ENCODE data around the gene SEMA3E.

Gene SEMA3E

GRCh38 chr7:83486536-83486935 lies 162.4 kb downstream of the SEMA3E start:
- ChIA-PET CTCF (no interaction called here), POLR2A (no interaction called here)
- Histone ChIP-seq H3K36me3 (ENCODE audit: control insufficient read depth in 2 of 2, insufficient read depth in 1 of 2, low read length in 2 of 2) (no peaks in the 10 kb centered on the region), H3K4me3 (ENCODE audit: low read depth, low read length) (no peak overlapping the region), H3K27ac (ENCODE audit: extremely low read depth, low read depth, low read length) (no peak overlapping the region), H3K9me3 (ENCODE audit: control insufficient read depth, insufficient read depth, low read depth, low read length) (no peaks in the 10 kb centered on the region), H3K4me1 (ENCODE audit: control insufficient read depth, insufficient read depth, low read length) (no peaks in the 10 kb centered on the region)
- TF ChIP-seq ZNF266 (tag by site-specific recombination; IDR thresholded peaks at IDR 0.05; ENCODE audit: low read depth) (no peak), ZNF449 (tag by site-specific recombination; IDR thresholded peaks at IDR 0.05) (no peak), ZNF155 (tag by site-specific recombination; IDR thresholded peaks at IDR 0.05) (no peak), ZNF132 (tag by site-specific recombination; IDR thresholded peaks at IDR 0.05; ENCODE audit: borderline replicate concordance) (no peak), PRDM6 (tag by site-specific recombination; IDR thresholded peaks at IDR 0.05) (no peak), HOXD13 (CRISPR knock-in tag; IDR thresholded peaks at IDR 0.05; ENCODE audit: borderline replicate concordance) (no peak), FEZF1 (tag by site-specific recombination; IDR thresholded peaks at IDR 0.05) (no peak), OSR2 (tag by site-specific recombination; IDR thresholded peaks at IDR 0.05) (no peak), KLF10 (tag by site-specific recombination; IDR thresholded peaks at IDR 0.05) (no peak), MEIS1 (CRISPR knock-in tag; IDR thresholded peaks at IDR 0.05; ENCODE audit: borderline replicate concordance) (no peak)
- TF ChIP-seq, protein P1, sequence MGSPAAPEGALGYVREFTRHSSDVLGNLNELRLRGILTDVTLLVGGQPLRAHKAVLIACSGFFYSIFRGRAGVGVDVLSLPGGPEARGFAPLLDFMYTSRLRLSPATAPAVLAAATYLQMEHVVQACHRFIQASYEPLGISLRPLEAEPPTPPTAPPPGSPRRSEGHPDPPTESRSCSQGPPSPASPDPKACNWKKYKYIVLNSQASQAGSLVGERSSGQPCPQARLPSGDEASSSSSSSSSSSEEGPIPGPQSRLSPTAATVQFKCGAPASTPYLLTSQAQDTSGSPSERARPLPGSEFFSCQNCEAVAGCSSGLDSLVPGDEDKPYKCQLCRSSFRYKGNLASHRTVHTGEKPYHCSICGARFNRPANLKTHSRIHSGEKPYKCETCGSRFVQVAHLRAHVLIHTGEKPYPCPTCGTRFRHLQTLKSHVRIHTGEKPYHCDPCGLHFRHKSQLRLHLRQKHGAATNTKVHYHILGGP (tag by site-specific recombination; IDR thresholded peaks at IDR 0.05): no peak

DNA sequence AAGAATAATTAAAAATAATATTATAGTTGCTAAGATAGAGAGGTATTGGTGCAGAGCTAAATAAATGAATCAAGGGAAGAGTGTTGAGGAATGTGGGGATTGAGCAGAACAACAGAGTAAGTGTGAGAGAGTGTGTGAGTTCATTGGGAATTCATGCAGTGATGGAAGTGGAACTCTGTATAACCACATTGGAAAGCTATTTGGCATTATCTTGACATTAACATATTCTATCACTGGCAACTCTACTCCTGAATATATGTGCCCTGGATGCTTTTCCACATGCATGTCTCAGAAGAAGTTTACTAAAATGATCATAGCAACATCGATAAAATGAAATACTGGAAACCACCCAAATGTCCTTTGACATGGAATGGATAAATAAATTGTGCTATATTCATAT lies 164.1 kb downstream of the SEMA3E start:
- no peak overlapping the region for H3K4me3 ChIP-seq (ENCODE audit: low read depth, low read length)
- no peaks in the 10 kb centered on the region for H3K9me3 ChIP-seq (ENCODE audit: control insufficient read depth, insufficient read depth, low read depth, low read length)
- ChIA-PET CTCF (interaction anchor here (0.6 kb wide), 1 partner anchor 171 kb away, joined by 3 read pairs; no protein-coding TSS in a partner anchor), POLR2A (no interaction called here)
- no peak for TF ChIP-seq YY2 (tag by site-specific recombination; IDR thresholded peaks at IDR 0.05)
- no peak overlapping the region for H3K27ac ChIP-seq (ENCODE audit: extremely low read depth, low read depth, low read length)
- H3K36me3 ChIP-seq (ENCODE audit: control insufficient read depth in 2 of 2, insufficient read depth in 1 of 2, low read length in 2 of 2): no peaks in the 10 kb centered on the region
- no peaks in the 10 kb centered on the region for H3K4me1 ChIP-seq (ENCODE audit: control insufficient read depth, insufficient read depth, low read length)

GRCh38 chr7:83484266-83484665 lies 164.7 kb downstream of the SEMA3E start:
- ChIA-PET CTCF (no interaction called here), POLR2A (no interaction called here)
- Histone ChIP-seq H3K4me3 (ENCODE audit: low read depth, low read length) (no peak overlapping the region), H3K36me3 (ENCODE audit: control insufficient read depth in 2 of 2, insufficient read depth in 1 of 2, low read length in 2 of 2) (no peaks in the 10 kb centered on the region), H3K9me3 (ENCODE audit: control insufficient read depth, insufficient read depth, low read depth, low read length) (no peaks in the 10 kb centered on the region), H3K4me1 (ENCODE audit: control insufficient read depth, insufficient read depth, low read length) (no peaks in the 10 kb centered on the region), H3K27ac (ENCODE audit: extremely low read depth, low read depth, low read length) (no peak overlapping the region)
- TF ChIP-seq ZNF561 (tag by site-specific recombination; IDR thresholded peaks at IDR 0.05; ENCODE audit: borderline replicate concordance) (no peak), ZNF624 (tag by site-specific recombination; IDR thresholded peaks at IDR 0.05) (no peak), ZFP69B (tag by site-specific recombination; IDR thresholded peaks at IDR 0.05) (no peak), GLIS2 (tag by site-specific recombination; IDR thresholded peaks at IDR 0.05) (no peak), ZBTB10 (tag by site-specific recombination; IDR thresholded peaks at IDR 0.05) (no peak), ZNF48 (tag by site-specific recombination; IDR thresholded peaks at IDR 0.05) (no peak), ZNF426 (tag by site-specific recombination; IDR thresholded peaks at IDR 0.05) (no peak), PBX3 (CRISPR knock-in tag; IDR thresholded peaks at IDR 0.05) (no peak), ZNF2 (tag by site-specific recombination; IDR thresholded peaks at IDR 0.05) (no peak)
- TF ChIP-seq, protein P2, sequence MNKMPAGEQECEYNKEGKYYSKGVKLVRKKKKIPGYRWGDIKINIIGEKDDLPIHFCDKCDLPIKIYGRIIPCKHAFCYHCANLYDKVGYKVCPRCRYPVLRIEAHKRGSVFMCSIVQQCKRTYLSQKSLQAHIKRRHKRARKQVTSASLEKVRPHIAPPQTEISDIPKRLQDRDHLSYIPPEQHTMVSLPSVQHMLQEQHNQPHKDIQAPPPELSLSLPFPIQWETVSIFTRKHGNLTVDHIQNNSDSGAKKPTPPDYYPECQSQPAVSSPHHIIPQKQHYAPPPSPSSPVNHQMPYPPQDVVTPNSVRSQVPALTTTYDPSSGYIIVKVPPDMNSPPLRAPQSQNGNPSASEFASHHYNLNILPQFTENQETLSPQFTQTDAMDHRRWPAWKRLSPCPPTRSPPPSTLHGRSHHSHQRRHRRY (tag by site-specific recombination; IDR thresholded peaks at IDR 0.05): no peak
- TF ChIP-seq, protein P1 (tag by site-specific recombination; IDR thresholded peaks at IDR 0.05): no peak
